Upper lobe of right lung (tissue), 1 donor: ENCODE results near the gene GPR137. TPM values are rescaled to one million over a fixed set of nuclear protein-coding genes. Genes with fewer than 3 reads are reported as not detected.
A peak's percentile ranks its signal among the peaks of the same experiment; 100 is the strongest.

ENCODE experiments used
- ATAC-seq: fragments of 200-7000 bp; cut with Tn5 transposase; one replicate; pipeline ENCODE4 v1.9.1; 2020; ENCODE audit warnings: mild to moderate bottlenecking, moderate library complexity
- DNase-seq: peaks from one replicate; pipeline ENCODE4 v3.0.0-alpha.2; 2020
- H3K27ac ChIP-seq: fragments of 200-600 bp; one replicate; pipeline ENCODE4 v1.8.0; 2022
- H3K27me3 ChIP-seq: fragments of 200-600 bp; one replicate; pipeline ENCODE4 v1.8.0; 2022; ENCODE audit warnings: mild to moderate bottlenecking
- H3K36me3 ChIP-seq: fragments of 200-600 bp; one replicate; pipeline ENCODE4 v1.8.0; 2022
- H3K4me1 ChIP-seq: fragments of 200-600 bp; one replicate; pipeline ENCODE4 v1.8.0; 2022
- H3K4me3 ChIP-seq: fragments of 200-600 bp; one replicate; pipeline ENCODE4 v1.8.0; 2022; ENCODE audit warnings: mild to moderate bottlenecking
- H3K9me3 ChIP-seq: fragments of 200-600 bp; one replicate; pipeline ENCODE4 v1.8.0; 2022
- CTCF ChIP-seq: fragments of 200-600 bp; IDR thresholded peaks from one replicate; pipeline ENCODE4 v1.8.0; 2022; ENCODE audit warnings: antibody characterized with exemption
- intact Hi-C: fragments of 100-400 bp; cut with DNase I; formaldehyde crosslinking; loops from one replicate; pipeline ENCODE4 v1.11.0; 2022
- total RNA-seq: library from RNA; stranded (reverse); fragmentation: NEBNext Ultra II Directional; extraction: Animal tissue kit (Norgen Biotek cat#: 25700); gene quantifications from one replicate; pipeline ENCODE4 v1.2.1, GENCODE V29; 2021
- donor health status: DM: no; HTN: yes; CAD: no; lungs with severe emphysema.

The GPR137 gene
- total RNA-seq, 1 donor from 2014 or later, result 38.6 TPM

GRCh38 chr11:64240435-64241240 is 45.0 kb upstream of the GPR137 start, which contains the start of gene FKBP2:
FKBP2 (plus strand) TSS chr11:64241095; CDS start chr11:64242388, 1,293 bp downstream.
- H3K4me3 ChIP-seq, result peak within 1 kb of the TSS; percentile 94
- H3K27ac ChIP-seq, result peak within 1 kb of the TSS; percentile 98
- DNase-seq, result peak; percentile 99
- no peak for TF ChIP-seq CTCF
- intact Hi-C loops, result no loop called here
- H3K4me1 ChIP-seq, result peaks cover 41% of the 10 kb centered on the region
- ATAC-seq, result peak; percentile 80
- peaks cover 28% of the 10 kb centered on the region for H3K36me3 ChIP-seq
- no peaks in the 10 kb centered on the region for H3K9me3 ChIP-seq
- no peaks in the 10 kb centered on the region for H3K27me3 ChIP-seq

GRCh38 chr11:64241241-64241490 is 44.5 kb upstream of the GPR137 start:
- Histone ChIP-seq H3K27ac (peak overlapping the region; percentile 98), H3K9me3 (no peaks in the 10 kb centered on the region), H3K36me3 (peaks cover 28% of the 10 kb centered on the region), H3K4me1 (peaks cover 41% of the 10 kb centered on the region), H3K4me3 (peak overlapping the region; percentile 94), H3K27me3 (no peaks in the 10 kb centered on the region)
- intact Hi-C loops, result no loop called here
- ATAC-seq, result peak; percentile 91
- DNase-seq, result peak; percentile 100
- TF ChIP-seq CTCF, result no peak

- Histone ChIP-seq H3K4me1 (peaks cover 41% of the 10 kb centered on the region), H3K36me3 (peaks cover 28% of the 10 kb centered on the region), H3K27ac (peak overlapping the region; percentile 98), H3K27me3 (no peaks in the 10 kb centered on the region), H3K4me3 (peak overlapping the region; percentile 94), H3K9me3 (no peaks in the 10 kb centered on the region)
- DNase-seq (no peak), ATAC-seq (peak; percentile 0)
- intact Hi-C loops, result no loop called here
- TF ChIP-seq CTCF, result peak; percentile 18
Measured at GRCh38 chr11:64241491-64242374, 43.9 kb upstream of the GPR137 start.

GRCh38 chr11:64243236-64243854 is 42.3 kb upstream of the GPR137 start:
- ATAC-seq (no peak), DNase-seq (no peak)
- intact Hi-C loops, result no loop called here
- peaks cover 38% of the 10 kb centered on the region for H3K4me1 ChIP-seq
- peaks cover 22% of the 10 kb centered on the region for H3K36me3 ChIP-seq
- H3K4me3 ChIP-seq, result no peak overlapping the region
- H3K9me3 ChIP-seq, result no peaks in the 10 kb centered on the region
- H3K27ac ChIP-seq, result no peak overlapping the region
- TF ChIP-seq CTCF, result no peak
- H3K27me3 ChIP-seq, result no peaks in the 10 kb centered on the region

GRCh38 chr11:64244107-64244506 is 41.5 kb upstream of the GPR137 start:
- peaks cover 14% of the 10 kb centered on the region for H3K36me3 ChIP-seq
- intact Hi-C loops, result no loop called here
- H3K27me3 ChIP-seq, result no peaks in the 10 kb centered on the region
- ATAC-seq (no peak), DNase-seq (no peak)
- peaks cover 31% of the 10 kb centered on the region for H3K4me1 ChIP-seq
- H3K4me3 ChIP-seq, result no peak overlapping the region
- no peaks in the 10 kb centered on the region for H3K9me3 ChIP-seq
- H3K27ac ChIP-seq, result no peak overlapping the region
- no peak for TF ChIP-seq CTCF
